ENCODE results near the gene AK1. TPM values are rescaled to one million over a fixed set of nuclear protein-coding genes. Genes with fewer than 3 reads are reported as not detected.

Gene AK1
- total and polyA plus RNA-seq, 9 of the 15 experiments (the other 6 are each of a cell fraction or from before 2014, with no cell fraction given) = 10.1 to 71.8 (median 39.0) TPM

- TF ChIP-seq, protein P1, sequence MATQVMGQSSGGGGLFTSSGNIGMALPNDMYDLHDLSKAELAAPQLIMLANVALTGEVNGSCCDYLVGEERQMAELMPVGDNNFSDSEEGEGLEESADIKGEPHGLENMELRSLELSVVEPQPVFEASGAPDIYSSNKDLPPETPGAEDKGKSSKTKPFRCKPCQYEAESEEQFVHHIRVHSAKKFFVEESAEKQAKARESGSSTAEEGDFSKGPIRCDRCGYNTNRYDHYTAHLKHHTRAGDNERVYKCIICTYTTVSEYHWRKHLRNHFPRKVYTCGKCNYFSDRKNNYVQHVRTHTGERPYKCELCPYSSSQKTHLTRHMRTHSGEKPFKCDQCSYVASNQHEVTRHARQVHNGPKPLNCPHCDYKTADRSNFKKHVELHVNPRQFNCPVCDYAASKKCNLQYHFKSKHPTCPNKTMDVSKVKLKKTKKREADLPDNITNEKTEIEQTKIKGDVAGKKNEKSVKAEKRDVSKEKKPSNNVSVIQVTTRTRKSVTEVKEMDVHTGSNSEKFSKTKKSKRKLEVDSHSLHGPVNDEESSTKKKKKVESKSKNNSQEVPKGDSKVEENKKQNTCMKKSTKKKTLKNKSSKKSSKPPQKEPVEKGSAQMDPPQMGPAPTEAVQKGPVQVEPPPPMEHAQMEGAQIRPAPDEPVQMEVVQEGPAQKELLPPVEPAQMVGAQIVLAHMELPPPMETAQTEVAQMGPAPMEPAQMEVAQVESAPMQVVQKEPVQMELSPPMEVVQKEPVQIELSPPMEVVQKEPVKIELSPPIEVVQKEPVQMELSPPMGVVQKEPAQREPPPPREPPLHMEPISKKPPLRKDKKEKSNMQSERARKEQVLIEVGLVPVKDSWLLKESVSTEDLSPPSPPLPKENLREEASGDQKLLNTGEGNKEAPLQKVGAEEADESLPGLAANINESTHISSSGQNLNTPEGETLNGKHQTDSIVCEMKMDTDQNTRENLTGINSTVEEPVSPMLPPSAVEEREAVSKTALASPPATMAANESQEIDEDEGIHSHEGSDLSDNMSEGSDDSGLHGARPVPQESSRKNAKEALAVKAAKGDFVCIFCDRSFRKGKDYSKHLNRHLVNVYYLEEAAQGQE (IDR thresholded peaks at IDR 0.05; ENCODE audit: borderline replicate concordance) = peak; percentile 11; the same call in 1 of the 2 replicates
- TF ChIP-seq, protein P1 (CRISPR knock-in tag; IDR thresholded peaks at IDR 0.05; ENCODE audit: low read depth) = no peak
These were observed 39.5 kb upstream of the AK1 start, which contains the start of gene ST6GALNAC4 (continued) for GRCh38 chr9:127916720-127917581.
